ENCODE measurements around the gene CRB3. TPM values are rescaled to one million over a fixed set of nuclear protein-coding genes. Genes with fewer than 3 reads are reported as not detected.

Gene CRB3
- total and polyA plus RNA-seq, 2 donors (not counting 3 experiments of a cell fraction or from before 2014, with no cell fraction given): not detected

- H3K9ac ChIP-seq (replicated peaks; ENCODE audit: extremely low read depth, insufficient read depth, low read length): no peak overlapping the region
- H3K4me3 ChIP-seq (replicated peaks in 1 of 3; ENCODE audit: insufficient read depth in 1 of 3, low read depth in 1 of 3, low read length in 3 of 3): no peak overlapping the region
- H3K9me1 ChIP-seq (replicated peaks; ENCODE audit: control insufficient read depth, extremely low read depth, insufficient read depth, low read length): no peaks in the 10 kb centered on the region
- ChIA-PET CTCF (no interaction called here), POLR2A (interaction anchor here (0.5 kb wide), 1 partner anchor 92 kb away, joined by 3 read pairs; no protein-coding TSS in a partner anchor)
- FAIRE-seq (no peak), DNase-seq (ENCODE audit: low read depth, low spot score) (no peak)
- no peak overlapping the region for H3K27ac ChIP-seq (ENCODE audit: insufficient read depth, low read depth, low read length)
- H3K36me3 ChIP-seq (ENCODE audit: control insufficient read depth in 2 of 2, extremely low read depth in 1 of 2, insufficient read depth in 2 of 2, low read length in 2 of 2): no peaks in the 10 kb centered on the region
- no peak overlapping the region for H3K4me2 ChIP-seq (ENCODE audit: insufficient read depth, low read length)
- no peaks in the 10 kb centered on the region for H3K4me1 ChIP-seq (ENCODE audit: control insufficient read depth, extremely low read depth, insufficient read depth, low read length)
- no peak overlapping the region for H2AFZ ChIP-seq (ENCODE audit: low read depth, low read length)
- dilution Hi-C loops (cut with MboI; ENCODE audit: extremely low pct_ligation_motif_present, low sequenced_read_pairs) (no loop called here), intact Hi-C loops (cut with micrococcal nuclease) (no loop called here)
- no TSS peak for BruUV-seq (replicated peaks)
- TF ChIP-seq EZH2 (IDR thresholded peaks at IDR 0.05; ENCODE audit: borderline replicate concordance, low read depth, low read length, severe bottlenecking) (no peak), MYC (IDR thresholded peaks at IDR 0.05; ENCODE audit: low read depth, low read length) (no peak), JUN (IDR thresholded peaks at IDR 0.05; ENCODE audit: borderline replicate concordance, insufficient read depth, insufficient read length, low read depth) (no peak), MAX (IDR thresholded peaks at IDR 0.05; ENCODE audit: insufficient read depth, insufficient read length) (no peak), POLR2AphosphoS5 (IDR thresholded peaks at IDR 0.05; ENCODE audit: insufficient read depth, low read depth, low read length) (no peak), CTCF (IDR thresholded peaks at IDR 0.05; ENCODE audit: extremely low read depth in 1 of 2, insufficient read depth in 1 of 2, low read depth in 1 of 2, low read length in 2 of 2) (no peak), POLR2A (IDR thresholded peaks at IDR 0.05; ENCODE audit: low read depth, low read length) (no peak), GATA2 (IDR thresholded peaks at IDR 0.05; ENCODE audit: insufficient read depth, insufficient read length, low read depth, low read length) (no peak), FOS (IDR thresholded peaks at IDR 0.05; ENCODE audit: borderline replicate concordance, insufficient read depth, low read length) (no peak)
- H3K9me3 ChIP-seq (replicated peaks; ENCODE audit: control insufficient read depth, insufficient read depth, low read length): no peaks in the 10 kb centered on the region
- no peaks in the 10 kb centered on the region for H3K79me2 ChIP-seq (ENCODE audit: control insufficient read depth, insufficient read depth, low read length)
- H3K27me3 ChIP-seq (ENCODE audit: control insufficient read depth in 2 of 2, insufficient read depth in 2 of 2, low read length in 2 of 2): no peaks in the 10 kb centered on the region
- no peaks in the 10 kb centered on the region for H4K20me1 ChIP-seq (replicated peaks; ENCODE audit: control insufficient read depth, extremely low read depth, insufficient read depth, low read length)
These were observed 27.9 kb downstream of the CRB3 start for GRCh38 chr19:6491802-6492592.

All from endothelial cell of umbilical vein (primary cell).